ENCODE data around the gene HSPD1.
A peak's percentile ranks its signal among the peaks of the same experiment; 100 is the strongest.
"Not testable (repeated sequence)": the region's sequence is repeated elsewhere in the genome, so short reads cannot be mapped to it uniquely, and the experiment has no call there.

Gene HSPD1

GRCh38 chr2:197495433-197496134, 4.1 kb downstream of the HSPD1 start:
- no peak for DNase-seq

- no peak for DNase-seq
These were observed 12.3 kb downstream of the HSPD1 start for GRCh38 chr2:197487385-197487784.

- no peak for DNase-seq
These were observed 13.5 kb downstream of the HSPD1 start for GRCh38 chr2:197486175-197486574.

- not testable (repeated sequence) for DNase-seq
These were observed 15.4 kb downstream of the HSPD1 start for GRCh38 chr2:197484248-197484647.

- DNase-seq = no peak
These were observed 19.2 kb downstream of the HSPD1 start for GRCh38 chr2:197480165-197481036.

- no peak for DNase-seq
These were observed 21.8 kb downstream of the HSPD1 start for GRCh38 chr2:197477797-197478196.

GRCh38 chr2:197472166-197472565, 27.5 kb downstream of the HSPD1 start:
- DNase-seq = no peak

- DNase-seq = no peak
These were observed 35.5 kb downstream of the HSPD1 start for GRCh38 chr2:197464175-197464574.

- DNase-seq = no peak
These were observed 38.6 kb downstream of the HSPD1 start for GRCh38 chr2:197461057-197461456.

GRCh38 chr2:197460649-197461048, 39.0 kb downstream of the HSPD1 start:
- no peak for DNase-seq

- no peak for DNase-seq
These were observed 44.2 kb downstream of the HSPD1 start for GRCh38 chr2:197455428-197455827.

- no peak for DNase-seq
These were observed 44.7 kb downstream of the HSPD1 start for GRCh38 chr2:197454923-197455322.

- DNase-seq = no peak
These were observed 45.7 kb downstream of the HSPD1 start for GRCh38 chr2:197453914-197454398.

- DNase-seq = peak; percentile 97 to 98
These were observed 46.3 kb downstream of the HSPD1 start, which contains the start of gene COQ10B for GRCh38 chr2:197453123-197453913. Gene COQ10B, plus strand, starts transcription at chr2:197453552. Its CDS starts 9 bp downstream, at chr2:197453561.

GRCh38 chr2:197452754-197453122, 46.9 kb downstream of the HSPD1 start:
- no peak for DNase-seq

GRCh38 chr2:197450935-197451358, 48.7 kb downstream of the HSPD1 start:
- DNase-seq = not testable (repeated sequence)

- DNase-seq = no peak
These were observed 49.2 kb downstream of the HSPD1 start for GRCh38 chr2:197450465-197450864.

- no peak for DNase-seq
These were observed 52.8 kb downstream of the HSPD1 start for GRCh38 chr2:197446844-197447243.

- no peak for DNase-seq
These were observed 53.9 kb downstream of the HSPD1 start for GRCh38 chr2:197445746-197446145.

GRCh38 chr2:197442857-197443256, 56.8 kb downstream of the HSPD1 start:
- no peak for DNase-seq

- DNase-seq = no peak
These were observed 62.3 kb downstream of the HSPD1 start for GRCh38 chr2:197437380-197437779.

Data from activated CD4-positive, alpha-beta T cell treated with anti-CD3 and anti-CD28 coated beads, Interleukin-2, amount 50 U/mL, for 48 hours (primary cell).